GM18508 (cell line): ENCODE results near the gene NCAM2.

Source experiments
- ATAC-seq: cut with Tn5 transposase; IDR thresholded peaks from one replicate; pipeline ENCODE4 v1.9.1; 2021; ENCODE audit warnings: moderate number of reproducible peaks; ENCODE audit not compliant: insufficient read depth, unreplicated experiment

The NCAM2 gene

GRCh38 chr21:20997636-20998455 lies at the start of gene NCAM2:
NCAM2 (plus strand) TSS chr21:20998409.
- no peak for ATAC-seq

- ATAC-seq, result no peak
Observed at GRCh38 chr21:20949884-20950283, 48.3 kb upstream of the NCAM2 start.

GRCh38 chr21:20965816-20966215 lies 32.4 kb upstream of the NCAM2 start:
- no peak for ATAC-seq

- no peak for ATAC-seq
Observed at GRCh38 chr21:20968391-20968790, 29.8 kb upstream of the NCAM2 start.

- no peak for ATAC-seq
Observed at GRCh38 chr21:20970691-20971090, 27.5 kb upstream of the NCAM2 start.

GRCh38 chr21:20971296-20971921 lies 26.8 kb upstream of the NCAM2 start:
- ATAC-seq, result no peak

GRCh38 chr21:20994790-20995189 lies 3.4 kb upstream of the NCAM2 start:
- ATAC-seq, result no peak

GRCh38 chr21:20996421-20997310 lies 1.5 kb upstream of the NCAM2 start:
- no peak for ATAC-seq

GRCh38 chr21:20997311-20997635 lies 936 bp upstream of the NCAM2 start:
- no peak for ATAC-seq

GRCh38 chr21:20998456-20998789 lies 214 bp downstream of the NCAM2 start:
- no peak for ATAC-seq

GRCh38 chr21:20998886-20999285 lies 677 bp downstream of the NCAM2 start:
- ATAC-seq, result no peak

GRCh38 chr21:20999659-21000058 lies 1.4 kb downstream of the NCAM2 start:
- no peak for ATAC-seq

GRCh38 chr21:21000591-21001175 lies 2.5 kb downstream of the NCAM2 start:
- no peak for ATAC-seq

GRCh38 chr21:21001591-21002100 lies 3.4 kb downstream of the NCAM2 start:
- no peak for ATAC-seq

- ATAC-seq, result no peak
Observed at GRCh38 chr21:21002153-21002552, 3.9 kb downstream of the NCAM2 start.

- no peak for ATAC-seq
Observed at GRCh38 chr21:21003701-21004100, 5.5 kb downstream of the NCAM2 start.

GRCh38 chr21:21007606-21008005 lies 9.4 kb downstream of the NCAM2 start:
- ATAC-seq, result no peak

GRCh38 chr21:21010228-21010627 lies 12.0 kb downstream of the NCAM2 start:
- no peak for ATAC-seq

- ATAC-seq, result no peak
Observed at GRCh38 chr21:21010698-21011097, 12.5 kb downstream of the NCAM2 start.

- no peak for ATAC-seq
Observed at GRCh38 chr21:21018821-21019220, 20.6 kb downstream of the NCAM2 start.

- no peak for ATAC-seq
Observed at GRCh38 chr21:21019681-21020080, 21.5 kb downstream of the NCAM2 start.
